SIG-M5 (cell line): Measurements from ENCODE around the gene MISP.
"Not testable (repeated sequence)": the region's sequence is repeated elsewhere in the genome, so short reads cannot be mapped to it uniquely, and the experiment has no call there.

Source experiments
- DNase-seq: peaks from one replicate; lab custom pipeline; 2025; lab: John Stamatoyannopoulos, UW

The MISP gene

GRCh38 chr19:750640-751423 lies at the start of gene MISP:
MISP (plus strand) TSS chr19:751112; CDS start chr19:756947, 5,835 bp downstream.
- DNase-seq, result no peak

- DNase-seq, result not testable (repeated sequence)
Measured at GRCh38 chr19:702847-703246, 48.1 kb upstream of the MISP start.

GRCh38 chr19:703329-703650 lies 47.6 kb upstream of the MISP start:
- DNase-seq, result no peak

- peak; percentile 56 for DNase-seq
Measured at GRCh38 chr19:703651-704446, 47.1 kb upstream of the MISP start.

- no peak for DNase-seq
Measured at GRCh38 chr19:704447-704741, 46.5 kb upstream of the MISP start.

- no peak for DNase-seq
Measured at GRCh38 chr19:708154-709143, 42.5 kb upstream of the MISP start, which contains the start of gene PALM. PALM (plus strand) TSS chr19:708935; CDS start chr19:709147, 212 bp downstream.

GRCh38 chr19:709196-709964 lies 41.5 kb upstream of the MISP start:
- DNase-seq, result no peak

- no peak for DNase-seq
Measured at GRCh38 chr19:709965-710571, 40.8 kb upstream of the MISP start.

GRCh38 chr19:710767-711166 lies 40.1 kb upstream of the MISP start:
- no peak for DNase-seq

- no peak for DNase-seq
Measured at GRCh38 chr19:711254-711653, 39.7 kb upstream of the MISP start.

GRCh38 chr19:715347-715746 lies 35.6 kb upstream of the MISP start:
- no peak for DNase-seq

- no peak for DNase-seq
Measured at GRCh38 chr19:718251-718951, 32.5 kb upstream of the MISP start.

- no peak for DNase-seq
Measured at GRCh38 chr19:718991-719512, 31.9 kb upstream of the MISP start.

- DNase-seq, result no peak
Measured at GRCh38 chr19:719636-720344, 31.1 kb upstream of the MISP start.

- no peak for DNase-seq
Measured at GRCh38 chr19:720345-721160, 30.4 kb upstream of the MISP start.

GRCh38 chr19:722553-723101 lies 28.3 kb upstream of the MISP start:
- DNase-seq, result no peak

- DNase-seq, result no peak
Measured at GRCh38 chr19:723247-723646, 27.7 kb upstream of the MISP start.

- DNase-seq, result no peak
Measured at GRCh38 chr19:723714-724113, 27.2 kb upstream of the MISP start.
